Retina (tissue), 1 donor: ENCODE results near the gene RBFOX1.

Source experiments
- DNase-seq: peaks from one replicate; pipeline ENCODE4 v3.0.0-alpha.2; 2016

Gene RBFOX1

GRCh38 chr16:7713244-7713643 is 380.6 kb downstream of the RBFOX1 start:
- DNase-seq = no peak

- DNase-seq = no peak
Observed at GRCh38 chr16:7714775-7715174, 382.1 kb downstream of the RBFOX1 start.

DNA sequence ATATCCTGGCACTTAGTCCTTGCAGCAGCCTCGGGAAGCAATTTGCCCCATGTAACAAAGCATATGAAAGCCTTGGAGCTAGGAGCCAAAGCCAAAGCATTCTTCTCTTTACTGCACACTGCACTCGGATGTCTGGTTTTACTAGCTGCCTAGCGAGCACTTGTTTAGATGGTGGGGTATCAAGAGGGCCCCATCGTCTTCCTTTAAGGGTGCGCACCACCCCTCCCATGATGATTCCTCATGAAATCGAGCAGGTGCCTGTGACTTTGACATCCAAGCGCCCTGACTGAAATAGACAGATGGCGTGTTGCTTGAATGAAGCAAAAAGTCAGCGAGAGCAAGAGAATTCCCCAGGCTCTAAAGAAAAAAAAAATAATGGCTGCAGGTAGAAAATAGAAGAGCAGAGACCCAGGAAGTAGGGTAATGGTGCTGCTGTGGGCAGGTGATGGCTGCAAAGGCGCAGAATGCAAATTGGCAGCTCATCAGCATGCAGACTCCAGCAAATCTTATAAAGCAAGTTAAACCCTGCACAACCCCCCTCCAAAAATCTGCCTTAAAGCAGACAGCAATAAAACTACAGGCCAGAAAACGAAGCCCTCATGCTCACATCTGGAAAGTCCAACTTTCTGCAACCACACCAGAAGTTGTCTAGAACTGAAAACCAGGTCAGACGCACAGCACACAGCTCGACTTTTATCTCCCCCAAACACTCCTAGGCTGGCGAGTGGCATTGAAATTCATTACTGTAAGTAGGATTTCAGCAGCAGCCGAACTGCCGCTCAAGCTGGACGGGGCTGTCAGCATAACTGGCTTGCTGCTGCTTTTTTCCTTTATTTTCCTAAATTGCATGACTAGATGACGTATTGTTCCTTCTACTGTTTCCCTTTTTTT is 384.3 kb downstream of the RBFOX1 start:
- DNase-seq = peak; percentile 34

DNA sequence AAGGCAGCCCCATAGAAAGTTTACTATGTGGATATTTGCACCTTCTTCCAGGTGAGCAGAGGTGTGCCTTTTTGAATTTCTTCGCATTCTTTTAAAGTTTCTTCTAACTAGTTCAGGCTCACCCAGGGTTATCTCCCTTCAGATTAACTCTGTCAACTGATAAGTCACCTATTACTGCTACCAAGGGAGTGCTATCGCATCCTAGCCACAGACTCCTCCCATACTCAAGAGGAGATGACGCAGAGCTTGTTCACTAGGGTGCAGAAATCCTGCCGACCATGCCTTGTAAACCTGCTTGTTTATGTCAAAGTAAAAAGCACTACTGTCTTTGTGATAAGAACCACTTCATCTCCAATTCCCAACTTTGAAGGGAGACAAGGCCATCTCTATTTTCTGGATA is 390.1 kb downstream of the RBFOX1 start:
- no peak for DNase-seq

DNA sequence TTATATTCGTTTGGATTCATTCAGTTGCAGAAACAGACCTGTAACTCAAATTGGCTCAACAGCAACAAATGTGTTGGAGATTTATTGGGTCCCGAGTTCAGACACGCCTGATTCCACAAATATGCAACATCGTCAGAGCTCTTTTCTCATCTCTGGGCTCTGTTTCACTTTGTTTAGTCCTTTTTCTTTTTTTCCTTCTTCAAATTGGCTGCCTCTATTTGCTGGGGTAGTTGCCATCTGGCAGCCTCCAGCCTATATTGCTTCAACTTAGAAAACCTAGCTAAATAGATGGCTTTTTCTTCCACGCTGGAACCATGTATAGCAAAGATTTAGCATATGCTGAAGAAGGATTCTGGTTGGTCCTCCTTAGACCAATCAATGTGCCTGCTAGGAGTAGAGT is 398.5 kb downstream of the RBFOX1 start:
- no peak for DNase-seq

- DNase-seq = no peak
Observed at GRCh38 chr16:7736138-7736665, 403.6 kb downstream of the RBFOX1 start.

DNA sequence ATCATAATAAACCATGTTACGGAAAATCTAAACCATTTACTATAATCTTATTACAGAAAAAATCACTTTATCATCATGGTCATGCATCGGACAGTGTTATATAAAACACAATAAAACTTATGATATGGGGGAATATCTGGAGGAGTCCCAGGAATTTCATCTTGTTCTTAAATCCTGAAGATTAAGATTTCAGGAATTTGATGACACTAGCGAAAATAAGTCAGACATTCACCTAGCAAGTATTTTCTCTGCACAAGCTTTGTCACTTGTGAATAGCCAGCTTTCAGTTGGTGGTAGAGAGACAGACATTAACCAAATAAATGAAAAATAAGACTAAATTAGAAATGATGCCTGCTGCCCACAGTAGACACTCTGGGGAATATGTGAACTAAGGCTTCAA is 410.0 kb downstream of the RBFOX1 start:
- DNase-seq = no peak

- DNase-seq = no peak
Observed at GRCh38 chr16:7744546-7745264, 412.1 kb downstream of the RBFOX1 start.

- no peak for DNase-seq
Observed at GRCh38 chr16:7745276-7745675, 412.6 kb downstream of the RBFOX1 start.

DNA sequence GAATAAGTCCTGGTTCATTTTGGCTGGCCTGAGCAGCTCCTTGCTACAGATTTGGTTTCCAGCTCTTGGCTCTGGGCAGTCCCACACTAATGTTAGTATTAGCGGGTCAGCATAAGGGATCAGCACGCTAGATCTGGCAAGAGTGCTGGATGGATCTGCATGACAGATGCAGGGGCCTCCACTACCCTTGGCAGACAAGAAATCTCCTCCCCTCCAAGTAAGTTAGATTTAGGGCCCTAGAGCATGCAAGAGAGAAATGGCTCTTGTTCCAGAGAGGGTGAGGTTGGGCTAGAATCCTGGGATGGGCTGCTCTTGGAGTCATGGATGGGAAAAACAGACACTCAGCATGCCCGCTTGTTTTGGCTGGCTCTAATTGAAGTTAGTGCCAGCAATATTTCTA is 414.3 kb downstream of the RBFOX1 start:
- no peak for DNase-seq

- no peak for DNase-seq
Observed at GRCh38 chr16:7748522-7748921, 415.9 kb downstream of the RBFOX1 start.

DNA sequence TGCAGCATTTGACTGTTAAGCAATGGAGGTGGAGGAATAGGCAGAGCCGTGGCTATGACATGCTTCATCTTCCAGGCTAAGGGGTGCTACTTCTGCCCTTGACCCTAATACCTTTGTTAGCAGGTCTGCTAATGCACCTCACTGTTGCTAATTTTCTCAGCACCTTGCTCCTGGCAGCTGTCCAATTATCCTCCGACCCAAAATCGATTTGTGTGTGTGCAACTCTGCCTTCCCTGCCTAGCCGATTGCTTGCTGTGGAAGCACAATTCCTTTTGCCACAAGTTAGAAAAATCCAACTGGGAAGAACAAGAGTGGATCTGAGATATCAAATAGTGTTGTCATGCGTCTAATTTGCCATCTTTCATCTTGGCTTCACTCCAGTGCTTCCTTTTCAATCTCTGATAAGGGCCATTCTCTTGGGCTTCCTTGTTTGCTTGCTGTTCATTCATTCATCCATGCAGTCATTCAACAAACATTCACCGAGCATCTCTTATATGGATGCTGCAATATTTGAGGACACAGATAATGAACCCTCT is 422.8 kb downstream of the RBFOX1 start:
- peak; percentile 34 for DNase-seq
